HG02610 (cell line): ENCODE measurements around the gene GZF1.

Experiments used
- ATAC-seq: cut with Tn5 transposase; IDR thresholded peaks from one replicate; pipeline ENCODE4 v1.9.1; 2021; ENCODE audit warnings: mild to moderate bottlenecking, moderate library complexity; ENCODE audit not compliant: unreplicated experiment

The GZF1 gene

DNA sequence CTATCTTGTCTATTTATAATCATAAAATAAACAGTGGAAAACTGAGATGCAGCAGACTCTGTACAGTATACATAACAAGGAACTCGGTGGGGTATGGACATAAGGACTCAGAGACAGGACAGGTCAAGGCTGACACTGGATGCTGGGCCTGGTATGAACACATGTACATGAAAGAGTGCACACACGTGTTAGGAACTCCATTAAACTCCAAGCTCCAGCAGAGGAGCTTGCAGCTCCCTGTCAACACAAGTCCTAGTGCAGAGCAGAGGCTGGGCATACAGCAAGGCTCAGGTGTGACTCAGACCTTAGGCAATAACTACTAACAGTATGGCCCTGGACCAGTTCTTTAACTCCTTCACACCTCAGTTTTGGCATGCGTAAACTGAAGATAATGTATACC is 42.2 kb downstream of the GZF1 start:
- ATAC-seq = no peak

DNA sequence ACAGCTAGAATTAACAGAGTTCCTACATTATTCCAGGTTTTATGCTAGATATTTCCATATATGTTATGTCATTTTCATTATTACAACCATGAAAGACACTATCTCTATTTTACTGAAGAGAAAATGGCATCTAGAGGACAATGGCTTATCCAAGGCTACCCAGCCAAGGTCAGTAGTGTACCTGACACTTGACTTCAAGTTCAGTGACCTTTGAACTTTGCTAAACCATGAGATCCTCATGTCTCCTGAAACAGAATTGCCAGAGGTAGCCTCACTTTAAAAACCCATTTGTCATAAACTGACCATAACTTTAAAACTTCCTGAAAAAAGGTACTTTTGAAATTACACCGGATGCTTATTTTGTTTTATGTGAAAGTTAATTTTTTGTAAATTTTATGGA is 44.9 kb downstream of the GZF1 start:
- no peak for ATAC-seq

DNA sequence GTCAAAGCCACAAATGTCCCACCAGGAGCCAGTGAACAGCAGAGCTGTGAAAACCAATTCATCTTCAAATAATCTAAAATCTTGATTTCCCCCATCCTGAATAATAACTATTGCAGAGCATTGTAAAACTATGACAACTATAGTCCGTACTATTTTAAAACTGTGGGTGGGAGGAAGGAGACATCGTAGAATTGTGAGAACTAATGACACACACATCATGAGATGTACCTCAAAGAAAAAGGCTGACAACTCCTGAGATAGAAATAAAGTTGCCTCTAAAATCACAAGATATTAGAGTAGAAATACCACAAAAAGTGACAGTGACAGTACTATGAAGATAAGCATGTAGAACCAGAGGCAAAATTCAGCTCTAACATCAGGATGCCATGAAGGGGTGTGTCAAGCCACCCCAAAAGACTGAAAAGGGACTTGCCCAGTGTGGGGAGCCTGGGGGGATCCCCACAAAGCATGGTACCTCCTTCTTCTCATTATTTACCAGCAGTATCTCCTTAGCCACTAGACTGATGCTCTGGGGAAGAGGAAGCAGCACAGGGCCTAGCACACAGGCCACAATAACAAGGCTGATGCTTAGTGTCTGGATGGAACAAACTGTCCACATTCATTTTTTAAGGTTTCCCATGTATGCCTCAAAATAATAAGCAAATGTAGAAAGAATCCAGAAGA is 45.9 kb downstream of the GZF1 start:
- peak; percentile 57 for ATAC-seq

DNA sequence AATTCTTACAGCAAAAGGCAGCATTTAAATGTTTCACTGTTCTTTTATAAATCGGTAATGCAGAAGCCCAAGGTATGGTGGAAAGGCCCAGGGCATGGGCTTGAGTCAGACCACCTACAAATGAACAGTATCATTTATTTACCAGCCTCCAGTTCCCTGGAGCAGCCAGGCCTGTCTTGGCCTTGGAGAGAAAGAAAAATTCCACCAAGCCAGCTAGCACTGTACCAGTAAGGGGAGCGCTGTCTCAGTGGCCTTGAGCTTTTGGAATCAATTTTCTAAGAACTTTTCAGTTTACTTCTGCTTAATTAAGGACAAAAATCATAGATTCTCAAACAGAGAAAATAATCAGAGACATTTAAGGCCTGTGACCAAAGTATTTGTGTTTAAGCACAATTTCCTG is 47.0 kb downstream of the GZF1 start:
- no peak for ATAC-seq

DNA sequence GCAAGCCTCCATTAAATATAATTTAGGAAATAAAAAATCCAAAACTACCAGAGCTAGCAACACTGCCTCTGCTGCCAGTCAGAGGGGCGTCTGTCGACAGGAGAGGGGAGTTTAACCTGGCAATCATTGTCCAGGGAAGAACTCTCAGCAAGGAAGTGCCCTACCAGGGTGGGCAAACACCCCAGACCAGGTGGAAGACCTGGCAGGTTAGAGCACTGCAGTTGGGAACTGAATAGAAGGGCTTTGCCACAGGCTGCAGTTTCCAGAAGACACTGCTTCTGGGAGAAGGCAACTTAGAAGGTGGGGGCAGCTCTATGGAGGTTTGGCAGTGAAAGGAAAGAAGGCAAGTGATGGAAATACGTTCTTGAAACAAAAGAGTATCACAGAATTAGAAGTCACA is 47.8 kb downstream of the GZF1 start:
- no peak for ATAC-seq

DNA sequence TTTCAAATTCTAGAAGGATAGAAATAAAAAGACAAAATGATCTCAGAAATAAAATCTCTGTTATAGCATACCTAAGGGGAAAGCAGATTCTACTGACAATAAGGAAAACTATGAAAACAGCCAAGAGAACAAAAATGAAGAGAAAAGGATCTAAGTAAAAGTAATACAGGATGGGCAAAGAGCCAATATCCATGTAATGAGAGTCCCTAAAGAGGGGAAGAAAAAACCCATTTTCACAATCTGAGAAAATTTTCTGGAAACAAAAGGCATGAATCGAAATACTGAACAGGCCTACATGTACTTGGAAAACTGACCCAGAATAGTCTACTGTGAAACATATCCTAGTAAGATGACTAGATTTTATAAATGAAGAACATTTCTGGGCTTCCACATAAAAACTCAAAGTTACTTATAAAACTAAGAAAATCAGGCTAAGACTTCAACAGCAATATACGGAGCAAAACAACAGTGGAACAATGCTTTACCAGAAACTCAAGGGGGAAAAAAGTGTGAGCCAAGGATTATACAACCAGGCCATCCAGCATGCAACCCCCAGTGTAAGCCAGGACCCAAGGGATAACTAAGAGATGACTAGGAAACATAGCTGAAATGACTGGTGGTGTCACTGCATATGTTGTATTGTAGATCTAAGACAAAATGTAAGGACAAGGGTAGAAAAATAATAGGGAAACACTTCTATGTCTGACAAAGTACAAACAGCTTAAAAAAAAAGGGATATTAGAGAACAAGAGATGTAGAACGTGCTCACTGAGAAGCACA is 49.1 kb downstream of the GZF1 start:
- no peak for ATAC-seq

DNA sequence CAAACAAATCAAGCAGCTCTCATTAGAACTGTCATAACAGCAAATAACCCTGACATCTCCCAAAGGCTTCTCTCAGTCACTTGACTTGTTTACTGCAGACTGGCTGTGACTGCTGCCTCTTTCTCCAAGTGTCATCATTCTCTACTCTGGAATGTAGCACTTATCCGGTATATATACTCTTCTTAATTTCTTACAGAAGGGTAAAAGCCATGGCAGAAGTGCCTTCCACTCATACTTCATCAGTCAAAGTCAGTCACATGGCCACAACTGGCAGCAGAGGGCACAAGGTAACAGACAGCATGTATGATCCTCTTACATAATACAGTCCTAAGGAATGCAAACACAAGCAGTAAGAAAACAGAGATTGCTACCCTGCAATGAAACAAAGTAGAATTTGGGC is 50.0 kb downstream of the GZF1 start:
- no peak for ATAC-seq

DNA sequence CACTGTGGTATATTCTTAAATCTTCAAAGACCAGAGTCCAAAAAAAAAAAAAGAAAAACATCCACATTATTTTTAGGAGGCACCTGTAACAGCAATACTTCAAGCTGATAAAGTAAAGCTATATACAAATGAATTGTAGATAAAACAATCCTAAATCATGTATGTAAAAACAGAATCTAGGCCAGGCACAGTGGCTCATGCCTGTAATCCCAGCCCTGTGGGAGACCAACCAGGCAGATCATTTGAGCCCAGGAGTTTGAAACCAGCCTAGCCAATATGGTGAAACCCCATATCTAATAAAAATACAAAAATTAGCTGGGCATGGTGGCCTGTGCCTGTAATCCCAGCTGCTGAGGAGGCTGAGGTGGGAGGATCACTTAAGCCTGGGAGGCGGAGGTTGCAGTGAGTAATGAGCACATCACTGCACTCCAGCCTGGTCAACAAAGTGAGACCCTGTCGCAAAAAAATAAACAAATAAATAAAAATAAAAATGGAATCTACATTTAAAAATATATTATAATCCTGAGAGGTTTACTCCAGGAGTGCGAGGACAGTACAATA is 52.0 kb downstream of the GZF1 start:
- no peak for ATAC-seq

DNA sequence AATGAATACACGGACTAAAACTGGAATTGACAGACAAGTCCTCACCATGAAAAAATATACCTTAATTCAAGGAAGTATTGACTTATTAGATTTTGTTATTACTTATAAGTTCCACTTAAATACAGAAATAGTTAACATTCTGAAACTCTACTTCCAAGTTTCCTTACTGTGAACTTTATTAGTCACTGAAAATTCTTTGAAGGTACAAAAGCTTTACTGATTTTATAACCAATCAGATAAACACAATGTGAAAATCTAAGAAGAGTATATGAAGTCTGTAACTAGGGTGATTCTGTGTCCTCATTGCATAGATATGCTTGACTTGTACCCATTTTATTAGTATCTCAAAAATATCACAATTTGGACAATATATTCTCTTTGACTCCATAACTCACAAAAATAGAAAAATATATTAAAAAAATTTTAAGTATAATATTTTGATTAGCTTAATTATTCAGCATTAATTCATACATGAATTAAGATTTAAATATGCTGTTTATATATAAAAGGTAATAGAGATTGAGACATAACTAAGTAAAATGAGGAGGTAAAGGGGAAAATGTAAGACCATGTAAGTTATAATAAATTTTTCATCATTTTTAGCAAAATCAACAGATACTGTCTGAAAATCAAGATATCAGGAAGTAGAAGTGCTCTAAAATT is 52.7 kb downstream of the GZF1 start:
- no peak for ATAC-seq

DNA sequence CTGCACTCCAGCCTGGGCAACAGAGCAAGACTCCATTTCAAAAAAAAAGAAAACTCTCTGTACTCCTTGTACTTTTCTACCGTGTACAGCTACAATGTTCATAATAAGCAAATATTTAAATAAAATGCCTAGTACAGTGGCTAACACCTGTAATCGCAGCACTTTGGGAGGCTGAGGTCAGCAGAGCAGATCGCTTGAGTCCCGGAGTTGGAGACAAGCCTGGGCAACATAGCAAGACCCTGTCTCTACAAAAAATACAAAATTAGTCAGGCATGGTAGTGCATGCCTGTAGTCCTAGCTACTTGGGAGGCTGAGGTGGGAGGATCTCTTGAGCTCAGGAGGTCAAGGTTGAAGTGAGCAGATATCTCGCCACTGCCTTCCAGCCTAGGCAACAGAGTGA is 53.6 kb downstream of the GZF1 start:
- no peak for ATAC-seq

DNA sequence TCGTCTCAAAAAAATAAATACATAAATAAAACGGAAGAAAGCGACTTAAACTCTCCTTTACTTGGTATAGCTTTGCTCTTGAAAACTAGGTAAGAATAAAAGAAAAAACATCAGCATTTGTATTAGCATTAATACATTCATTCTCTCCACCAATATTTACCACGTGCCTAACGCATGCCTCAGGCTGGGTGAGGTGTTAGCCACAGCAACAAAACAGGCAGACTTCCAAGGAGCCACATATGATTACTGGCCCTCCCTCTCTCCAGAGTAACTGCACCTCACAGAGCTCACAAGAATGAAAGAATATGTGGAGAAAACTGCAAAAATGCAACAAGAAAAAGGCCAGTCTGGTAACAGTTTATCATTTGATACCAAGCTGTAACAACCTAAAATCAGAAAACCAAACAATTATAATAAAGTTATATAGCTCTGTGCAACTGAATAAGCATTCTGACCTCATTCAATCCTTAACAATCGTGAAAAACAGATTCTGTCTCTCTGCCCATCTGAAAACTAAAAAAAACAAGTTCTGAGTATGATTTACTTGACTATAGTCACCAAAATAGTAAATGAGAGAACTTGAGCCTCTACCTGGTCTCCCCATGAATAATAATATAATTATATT is 54.1 kb downstream of the GZF1 start:
- ATAC-seq = no peak

DNA sequence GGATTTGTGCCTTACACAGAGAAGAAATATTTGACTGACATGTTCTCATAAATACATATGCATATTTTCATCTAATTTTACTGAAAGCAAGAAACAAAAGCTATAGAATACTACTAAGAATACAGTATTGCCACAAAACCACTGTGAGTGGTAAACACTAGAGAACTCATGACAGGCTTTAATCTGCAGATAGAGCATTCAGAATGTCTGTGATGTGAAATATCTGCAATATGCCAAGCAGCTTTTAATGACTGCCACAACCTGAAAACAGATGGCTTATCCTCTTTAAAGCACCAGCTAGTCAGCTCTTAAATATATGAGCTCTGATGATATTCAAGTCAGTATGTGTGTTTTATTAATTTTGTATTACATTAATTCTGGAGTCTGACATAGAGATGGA is 55.9 kb downstream of the GZF1 start:
- ATAC-seq = no peak

DNA sequence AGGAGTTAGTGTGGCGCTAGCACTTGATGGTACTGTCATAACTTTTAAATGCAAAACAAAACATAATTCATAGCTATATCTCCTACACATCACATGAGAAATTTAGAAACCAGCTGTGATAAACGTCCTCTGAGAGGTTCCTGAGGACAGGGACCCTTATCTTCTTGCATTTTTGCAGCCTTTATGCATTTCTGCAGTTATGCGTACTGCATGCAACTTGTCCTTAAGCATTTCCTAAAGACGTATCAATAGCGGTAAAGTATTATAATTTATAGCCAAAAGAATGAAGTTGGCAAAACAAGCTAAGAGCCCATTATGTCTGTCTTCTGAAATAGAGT is 57.6 kb downstream of the GZF1 start:
- ATAC-seq = no peak

DNA sequence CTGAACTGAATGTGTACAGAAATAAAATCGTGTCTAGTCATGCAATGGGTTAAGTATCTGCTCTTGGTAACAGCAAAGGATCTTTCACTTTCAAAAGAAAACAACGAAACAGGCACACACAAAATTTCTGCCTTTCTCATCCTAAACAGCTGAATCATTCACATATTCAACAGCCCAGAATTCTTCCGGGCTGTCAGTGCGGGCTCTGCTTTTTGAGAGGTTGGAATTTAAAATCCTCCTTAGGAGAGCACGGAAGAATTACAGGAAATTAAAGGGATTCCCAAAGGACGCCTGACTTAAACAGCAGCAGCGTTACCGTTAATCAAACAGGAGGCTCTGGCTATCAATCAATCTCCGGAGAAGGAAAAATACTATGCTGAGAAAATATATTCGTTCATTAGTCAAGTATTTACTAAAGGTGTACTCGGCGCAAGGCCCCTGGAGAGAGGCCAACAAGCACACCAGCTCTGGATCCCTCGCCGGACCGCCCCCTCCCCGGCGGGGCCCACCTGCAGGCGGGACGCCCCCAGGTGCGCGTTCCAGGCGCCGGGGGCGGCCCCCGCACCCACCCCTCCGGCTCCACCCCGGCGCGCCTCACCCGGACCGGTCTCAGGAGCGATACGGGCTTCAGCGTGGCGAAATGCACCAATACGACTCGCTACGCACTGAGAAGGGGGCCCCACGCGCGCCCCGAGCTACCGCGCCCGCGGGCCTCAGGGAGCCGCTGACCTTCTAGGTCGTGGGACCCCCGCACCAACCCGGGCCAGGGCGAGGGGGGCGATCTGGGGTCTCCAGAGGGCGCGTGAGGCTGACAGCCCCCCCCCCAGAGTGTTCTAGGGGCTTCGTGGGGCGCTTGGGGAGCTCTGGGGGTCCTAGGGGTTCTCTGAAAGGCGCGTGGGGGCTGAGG is 58.3 kb downstream of the GZF1 start:
- ATAC-seq = peak; percentile 31

DNA sequence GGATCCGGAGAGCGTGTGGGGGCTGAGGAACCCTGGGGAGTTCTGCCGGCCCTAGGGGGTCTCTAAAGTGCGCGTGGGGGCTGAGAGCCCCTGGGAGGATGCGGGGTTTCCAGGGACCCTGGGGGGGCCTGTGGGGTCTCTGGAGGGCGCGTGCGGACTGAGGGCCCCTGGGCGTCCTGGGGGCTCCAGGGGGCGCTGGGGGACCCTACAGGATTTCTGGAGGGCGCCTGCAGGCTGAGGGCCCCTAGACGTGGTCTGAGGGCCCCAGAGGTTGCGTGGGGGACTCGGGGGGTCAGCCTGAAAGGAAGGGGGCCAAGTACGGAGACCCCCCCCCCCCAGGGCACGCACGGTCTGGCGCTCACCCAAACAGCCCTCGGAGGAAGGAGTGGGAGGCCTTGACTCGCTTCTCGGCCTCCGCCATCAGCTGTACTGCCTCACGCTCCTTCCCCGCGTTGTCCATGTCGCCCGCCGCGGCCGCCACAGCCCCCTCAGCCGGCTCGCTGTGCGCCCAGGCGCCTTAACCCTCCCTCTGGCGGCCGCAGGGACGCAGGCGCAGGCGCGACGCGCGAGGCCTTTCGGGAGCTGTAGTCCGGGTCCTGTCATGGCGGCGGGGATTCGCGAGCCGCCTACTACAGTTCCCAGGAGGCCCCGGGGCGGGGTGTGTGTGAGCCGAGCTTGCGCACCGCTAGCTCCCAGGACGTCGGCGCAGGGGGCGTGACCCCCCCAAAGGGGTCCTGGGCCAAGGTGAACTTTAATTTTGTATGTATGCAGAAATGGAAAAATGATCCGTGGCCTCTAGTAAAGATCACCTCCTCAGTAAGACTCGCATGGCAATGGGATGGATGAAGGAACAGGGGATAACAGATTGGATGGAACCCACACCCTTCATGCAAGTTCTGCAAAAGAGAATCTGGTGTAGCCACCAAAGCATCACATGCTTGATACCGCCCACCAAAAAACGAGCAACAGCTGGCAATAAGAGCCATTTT is 59.3 kb downstream of the GZF1 start, which contains the start of gene NAPB:
NAPB (minus strand) TSS at position 546 of the 989 bp plus-strand sequence; CDS start at position 460, 86 bp downstream.
- peak; percentile 97 for ATAC-seq
